ENCODE results near the gene SERPINB4.

SERPINB4 gene

GRCh38 chr18:63627819-63628218, 16.2 kb downstream of the SERPINB4 start:
- no peak for DNase-seq (ENCODE audit: low read depth in 2 of 3, low spot score in 2 of 3)

- DNase-seq (ENCODE audit: low read depth in 2 of 3, low spot score in 2 of 3) = no peak
Measured at GRCh38 chr18:63626431-63626830, 17.6 kb downstream of the SERPINB4 start.

- no peak for DNase-seq (ENCODE audit: low read depth in 2 of 3, low spot score in 2 of 3)
Measured at GRCh38 chr18:63624863-63625262, 19.2 kb downstream of the SERPINB4 start.

- DNase-seq (ENCODE audit: low read depth in 2 of 3, low spot score in 2 of 3) = no peak
Measured at GRCh38 chr18:63619661-63620060, 24.4 kb downstream of the SERPINB4 start.

- DNase-seq (ENCODE audit: low read depth in 2 of 3, low spot score in 2 of 3) = no peak
Measured at GRCh38 chr18:63617915-63618234, 26.2 kb downstream of the SERPINB4 start.

- no peak for DNase-seq (ENCODE audit: low read depth in 2 of 3, low spot score in 2 of 3)
Measured at GRCh38 chr18:63617049-63617914, 26.8 kb downstream of the SERPINB4 start.

- DNase-seq (ENCODE audit: low read depth in 2 of 3, low spot score in 2 of 3) = no peak
Measured at GRCh38 chr18:63613420-63613819, 30.6 kb downstream of the SERPINB4 start.

GRCh38 chr18:63606526-63606925, 37.5 kb downstream of the SERPINB4 start:
- DNase-seq (ENCODE audit: low read depth in 2 of 3, low spot score in 2 of 3) = no peak

GRCh38 chr18:63604791-63605567, 39.1 kb downstream of the SERPINB4 start:
- DNase-seq (ENCODE audit: low read depth in 2 of 3, low spot score in 2 of 3) = no peak

GRCh38 chr18:63603772-63604171, 40.3 kb downstream of the SERPINB4 start:
- no peak for DNase-seq (ENCODE audit: low read depth in 2 of 3, low spot score in 2 of 3)

- no peak for DNase-seq (ENCODE audit: low read depth in 2 of 3, low spot score in 2 of 3)
Measured at GRCh38 chr18:63603355-63603754, 40.7 kb downstream of the SERPINB4 start.

- DNase-seq (ENCODE audit: low read depth in 2 of 3, low spot score in 2 of 3) = no peak
Measured at GRCh38 chr18:63596964-63597363, 47.1 kb downstream of the SERPINB4 start.

- no peak for DNase-seq (ENCODE audit: low read depth in 2 of 3, low spot score in 2 of 3)
Measured at GRCh38 chr18:63592471-63592870, 51.6 kb downstream of the SERPINB4 start.

GRCh38 chr18:63591725-63592124, 52.3 kb downstream of the SERPINB4 start:
- DNase-seq (ENCODE audit: low read depth in 2 of 3, low spot score in 2 of 3) = no peak

GRCh38 chr18:63590966-63591695, 52.9 kb downstream of the SERPINB4 start:
- no peak for DNase-seq (ENCODE audit: low read depth in 2 of 3, low spot score in 2 of 3)

- DNase-seq (ENCODE audit: low read depth in 2 of 3, low spot score in 2 of 3) = no peak
Measured at GRCh38 chr18:63590373-63590772, 53.7 kb downstream of the SERPINB4 start.

- DNase-seq (ENCODE audit: low read depth in 2 of 3, low spot score in 2 of 3) = no peak
Measured at GRCh38 chr18:63588909-63589308, 55.1 kb downstream of the SERPINB4 start.
